HG03469 (cell line): Measurements from ENCODE around the gene LOC101059915.
"Not testable (repeated sequence)": the region's sequence is repeated elsewhere in the genome, so short reads cannot be mapped to it uniquely, and the experiment has no call there.

Source experiments
- ATAC-seq: cut with Tn5 transposase; IDR thresholded peaks from one replicate; pipeline ENCODE4 v1.9.1; 2021; ENCODE audit warnings: mild to moderate bottlenecking, moderate library complexity, moderate number of reproducible peaks; ENCODE audit not compliant: unreplicated experiment

Gene LOC101059915

DNA sequence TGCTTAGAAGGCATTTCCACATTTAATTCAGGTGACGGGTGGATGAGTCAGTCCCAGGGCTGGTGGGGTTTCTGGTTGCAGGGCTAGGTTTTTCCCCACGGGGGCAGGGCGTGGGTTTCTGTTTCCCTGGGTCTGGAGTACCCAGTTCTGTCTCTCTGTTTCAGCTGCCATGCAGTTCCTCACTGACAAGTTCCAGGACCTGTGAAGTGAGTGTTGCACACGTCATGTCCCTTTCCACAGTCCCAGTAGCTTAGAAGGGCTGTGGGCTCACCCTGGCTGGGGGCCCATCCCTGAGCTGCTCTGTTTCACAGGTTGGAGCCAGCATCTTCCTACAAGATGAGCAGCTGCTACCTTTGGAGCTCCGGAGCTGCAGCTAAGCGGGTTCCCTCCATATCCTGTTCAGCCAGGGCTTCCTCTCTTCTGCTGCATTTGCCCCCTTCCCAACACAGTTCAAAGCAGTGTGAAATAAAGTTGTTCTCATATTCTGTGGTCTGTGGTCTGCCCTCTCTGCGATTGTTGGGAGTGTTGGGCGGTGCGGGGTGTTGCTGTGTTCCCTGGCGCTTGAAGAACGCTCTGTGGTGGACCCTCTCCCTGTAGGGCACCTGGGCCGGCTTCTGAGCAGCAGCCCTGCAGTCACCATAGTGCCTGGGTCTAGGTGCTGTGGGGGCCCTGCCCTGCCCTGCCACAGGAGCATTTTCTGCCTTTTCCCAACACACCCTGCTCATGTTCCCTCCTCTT lies 3.9 kb downstream of the LOC101059915 start:
- ATAC-seq: no peak

DNA sequence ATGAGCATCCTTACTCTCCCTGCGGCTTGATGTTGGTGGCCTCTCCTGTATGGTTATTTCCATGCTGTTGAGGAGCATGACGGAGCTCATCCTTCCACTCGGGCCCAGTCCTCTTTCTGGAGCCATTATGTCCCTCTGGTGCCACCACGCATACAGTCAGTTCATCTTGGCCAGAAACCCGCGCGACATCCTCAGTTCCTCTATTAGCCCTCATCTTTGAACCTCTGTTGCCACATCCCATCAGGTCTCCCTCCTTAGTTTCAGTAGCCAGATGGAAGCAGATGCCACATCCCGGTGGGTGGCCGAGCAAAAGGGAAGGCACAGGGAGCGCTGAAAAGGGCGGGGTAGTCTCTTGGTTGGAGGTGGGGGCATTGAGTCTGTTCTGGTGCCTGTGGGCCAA lies 4.6 kb downstream of the LOC101059915 start:
- no peak for ATAC-seq

DNA sequence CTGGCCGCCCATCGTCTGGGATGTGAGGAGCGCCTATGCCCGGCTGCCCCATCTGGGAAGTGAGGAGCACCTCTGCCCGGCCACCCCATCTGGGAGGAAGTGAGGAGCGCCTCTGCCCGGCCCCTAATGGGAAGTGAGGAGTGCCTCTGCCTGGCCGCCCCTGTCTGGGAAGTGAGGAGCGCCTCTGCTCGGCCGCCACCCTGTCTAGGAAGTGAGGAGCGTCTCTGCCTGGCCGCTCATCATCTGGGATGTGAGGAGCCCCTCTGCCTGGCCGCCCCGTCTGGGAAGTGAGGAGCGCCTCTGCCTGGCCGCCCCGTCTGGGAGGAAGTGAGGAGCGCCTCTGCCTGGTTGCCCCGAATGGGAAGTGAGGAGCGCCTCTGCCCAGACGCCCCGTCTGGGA lies 8.3 kb downstream of the LOC101059915 start:
- not testable (repeated sequence) for ATAC-seq

DNA sequence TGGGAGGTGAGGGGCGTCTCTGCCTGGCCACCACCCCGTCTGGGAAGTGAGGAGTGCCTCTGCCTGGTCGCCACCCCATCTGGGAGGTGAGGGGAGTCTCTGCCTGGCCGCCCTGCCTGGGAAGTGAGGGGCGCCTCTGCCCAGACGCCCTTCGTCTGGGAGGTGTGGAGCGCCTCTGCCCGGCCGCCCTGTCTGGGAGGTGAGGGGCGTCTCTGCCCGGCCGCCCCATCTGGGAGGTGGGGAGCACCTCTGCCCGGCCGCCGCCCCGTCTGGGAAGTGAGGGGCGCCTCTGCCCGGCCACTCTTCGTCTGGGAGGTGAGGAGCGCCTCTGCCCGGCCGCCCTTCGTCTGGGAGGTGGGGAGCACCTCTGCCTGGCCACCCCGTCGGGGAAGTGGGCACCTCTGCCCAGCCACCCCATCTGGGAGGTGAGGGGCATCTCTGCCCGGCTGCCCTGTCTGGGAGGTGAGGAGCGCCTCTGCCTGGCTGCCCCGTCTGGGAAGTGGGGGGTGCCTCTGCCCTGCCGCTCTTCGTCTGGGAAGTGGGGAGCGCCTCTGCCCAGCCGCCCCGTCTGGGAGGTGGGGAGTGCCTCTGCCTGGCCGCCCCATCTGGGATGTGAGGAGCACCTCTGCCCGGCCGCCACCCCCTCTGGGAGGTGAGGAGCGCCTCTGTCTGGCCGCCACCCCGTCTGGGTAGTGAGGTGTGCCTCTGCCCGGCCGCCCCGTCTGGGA lies 8.9 kb downstream of the LOC101059915 start:
- ATAC-seq: not testable (repeated sequence)

DNA sequence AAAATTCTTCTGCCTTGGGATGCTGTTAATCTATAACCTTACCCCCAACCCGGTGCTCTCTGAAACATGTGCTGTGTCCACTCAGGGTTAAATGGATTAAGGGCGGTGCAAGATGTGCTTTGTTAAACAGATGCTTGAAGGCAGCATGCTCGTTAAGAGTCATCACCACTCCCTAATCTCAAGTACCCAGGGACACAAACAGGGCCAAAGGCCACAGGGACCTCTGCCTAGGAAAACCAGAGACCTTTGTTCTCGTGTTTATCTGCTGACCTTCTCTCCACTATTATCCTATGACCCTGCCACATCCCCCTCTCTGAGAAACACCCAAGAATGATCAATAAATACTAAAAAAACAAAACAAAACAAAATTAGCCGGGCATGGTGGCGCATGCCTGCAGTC lies 9.8 kb downstream of the LOC101059915 start:
- not testable (repeated sequence) for ATAC-seq

DNA sequence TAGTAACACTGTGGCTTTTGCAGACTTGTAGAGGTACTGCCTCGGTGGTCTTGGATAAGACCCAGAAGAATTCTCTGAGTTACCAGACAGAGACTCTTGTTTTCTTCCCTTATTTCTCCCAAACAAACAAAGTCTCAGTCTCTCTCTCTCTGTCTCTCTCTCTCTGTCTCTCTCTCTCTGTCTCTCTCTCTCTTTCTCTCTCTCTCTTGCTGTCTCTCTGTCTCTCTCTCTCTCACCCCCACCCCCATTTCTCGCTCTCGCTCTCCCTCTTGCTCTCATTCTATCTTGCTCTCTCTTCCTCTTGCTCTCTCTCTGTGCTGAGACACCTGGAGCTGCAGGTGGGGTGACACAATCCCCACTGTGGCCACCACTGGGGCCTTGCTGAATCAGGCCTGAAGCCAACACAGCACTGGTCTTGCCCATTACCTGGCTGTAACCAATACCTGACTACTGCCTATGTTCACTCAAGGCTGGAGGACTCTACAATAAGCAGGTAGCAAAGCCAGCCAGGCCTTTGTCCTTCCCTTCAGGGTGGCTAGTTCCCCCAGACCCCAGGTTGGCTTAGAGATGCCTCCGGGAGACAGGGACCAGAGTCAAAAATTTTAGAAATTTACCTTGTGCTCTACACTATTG lies 12.3 kb downstream of the LOC101059915 start:
- ATAC-seq: no peak

DNA sequence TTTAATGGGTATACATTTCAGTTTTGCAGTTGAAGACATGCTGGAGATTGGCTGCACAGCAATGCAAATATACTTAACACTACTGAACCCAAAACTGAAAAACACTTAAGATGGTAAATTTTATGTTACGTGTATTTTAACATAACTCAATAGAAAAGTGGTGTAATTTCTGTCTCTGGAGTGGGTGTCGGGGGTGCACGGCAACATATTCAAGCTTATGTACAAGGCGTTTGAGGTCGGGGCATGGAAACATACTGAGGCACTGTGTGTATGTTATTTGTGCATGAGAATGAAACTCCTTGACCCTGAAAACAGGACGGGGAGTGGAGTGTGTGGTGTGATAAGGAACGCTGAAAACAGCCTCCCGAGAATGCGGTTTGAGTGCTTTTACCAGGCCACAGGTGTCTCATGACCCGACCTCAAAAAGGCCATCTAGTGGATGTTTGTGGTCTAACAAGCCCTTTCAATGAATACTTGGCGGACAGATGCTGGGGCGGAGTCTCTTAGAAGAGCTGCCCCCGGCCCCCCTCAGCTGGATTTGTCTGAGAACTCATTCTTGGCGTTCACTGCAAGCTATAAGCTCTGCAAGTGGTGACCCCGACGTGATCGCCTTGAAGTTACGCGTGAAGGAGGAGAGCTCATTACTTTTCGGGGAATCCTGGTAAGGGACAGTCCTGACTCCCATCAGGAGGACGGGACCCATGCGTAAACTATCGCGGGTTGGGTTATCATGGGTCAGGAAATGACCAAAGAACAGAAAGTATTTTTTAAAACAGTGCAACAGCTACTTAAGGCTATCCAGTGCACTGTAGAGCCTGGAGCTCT lies 29.5 kb downstream of the LOC101059915 start:
- not testable (repeated sequence) for ATAC-seq

DNA sequence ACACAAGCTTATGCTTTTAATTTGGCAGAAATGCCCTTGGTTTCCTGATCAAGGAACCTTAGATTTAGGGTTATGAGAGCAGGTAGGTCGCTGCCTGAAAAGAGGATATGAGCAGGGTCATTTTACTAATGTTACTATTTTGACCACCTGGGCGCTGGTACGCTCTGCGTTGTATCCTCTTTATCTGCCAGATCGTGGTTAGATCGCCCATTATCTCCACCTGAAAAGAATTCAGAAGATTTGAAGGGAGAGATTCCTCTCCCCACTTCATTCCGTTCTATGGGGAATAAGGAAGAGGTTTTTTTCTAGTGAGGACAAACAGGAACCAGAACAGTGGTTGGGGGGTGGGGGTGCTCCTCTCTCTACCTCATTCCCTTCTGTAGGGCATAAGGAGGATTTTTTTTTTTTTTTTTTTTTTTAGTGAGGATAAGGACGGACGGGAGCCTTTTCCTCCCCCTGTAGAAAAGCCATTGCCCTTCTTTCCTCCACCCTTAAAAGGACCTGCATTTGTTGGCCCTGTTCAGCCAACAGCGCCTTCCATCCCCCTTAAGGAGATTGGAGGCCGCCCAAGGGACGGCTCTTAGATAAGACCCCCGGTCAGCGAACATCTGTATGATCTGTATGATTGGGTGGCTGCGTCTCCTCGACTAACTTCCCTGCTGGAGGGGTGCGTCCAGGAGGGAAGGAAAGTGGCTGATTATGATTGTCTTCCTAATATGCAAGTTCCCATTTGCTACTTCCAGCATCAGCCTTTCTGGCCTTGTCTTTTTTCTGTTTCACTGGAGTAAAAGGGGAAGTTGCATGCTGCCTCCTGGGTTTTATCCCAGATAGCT lies 30.3 kb downstream of the LOC101059915 start:
- ATAC-seq: not testable (repeated sequence)

DNA sequence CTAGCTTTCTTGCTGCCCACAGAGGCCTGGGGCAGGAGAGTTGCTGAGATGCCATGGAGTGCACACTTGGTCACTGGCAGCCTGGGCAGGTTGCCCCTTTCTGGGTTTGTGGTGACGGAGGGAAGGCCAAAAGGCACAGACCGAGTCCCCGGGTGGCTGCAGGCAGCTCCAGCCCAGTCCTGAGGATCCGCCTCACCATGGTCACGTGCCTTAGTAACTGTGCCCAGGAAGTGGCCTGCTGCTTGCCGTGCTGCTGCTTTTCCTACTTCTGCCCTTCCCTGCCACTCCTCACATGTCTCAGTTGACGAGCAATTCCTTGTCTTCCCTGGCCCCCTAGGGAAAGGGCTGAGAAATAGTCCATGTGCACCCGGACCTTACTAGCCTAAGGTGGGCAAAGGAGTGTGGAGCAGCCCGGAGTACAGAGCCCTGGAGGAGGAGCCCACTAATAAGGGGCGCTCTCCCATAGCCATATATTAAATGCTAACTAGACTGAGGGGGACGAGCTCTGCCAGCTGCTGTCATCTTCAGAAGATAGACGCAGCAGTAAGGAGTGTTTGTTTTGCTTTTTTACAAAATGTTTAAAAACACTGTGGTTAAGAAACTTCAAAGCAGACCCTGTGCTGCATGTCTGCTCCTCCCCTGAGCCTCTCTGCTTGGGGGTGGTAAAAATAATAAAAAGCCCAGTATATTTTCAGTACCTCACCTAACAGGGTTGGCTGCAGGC lies 31.1 kb downstream of the LOC101059915 start:
- ATAC-seq: not testable (repeated sequence)

DNA sequence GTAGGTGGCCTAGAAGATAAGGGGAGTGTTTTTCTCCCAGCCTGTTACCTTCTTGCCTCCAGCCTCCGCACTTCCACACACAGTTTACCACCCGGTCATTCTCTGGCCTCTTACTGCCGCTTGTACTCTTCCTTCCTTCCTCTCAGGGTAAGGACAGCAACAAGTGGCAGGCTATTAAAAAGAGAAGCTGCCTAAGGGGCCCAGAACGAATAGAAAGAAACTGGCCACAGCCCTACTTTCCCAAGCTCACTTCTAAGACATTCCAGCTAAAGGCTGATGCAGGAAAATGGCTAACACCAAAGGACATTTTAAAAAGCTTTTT lies 31.6 kb downstream of the LOC101059915 start:
- not testable (repeated sequence) for ATAC-seq

DNA sequence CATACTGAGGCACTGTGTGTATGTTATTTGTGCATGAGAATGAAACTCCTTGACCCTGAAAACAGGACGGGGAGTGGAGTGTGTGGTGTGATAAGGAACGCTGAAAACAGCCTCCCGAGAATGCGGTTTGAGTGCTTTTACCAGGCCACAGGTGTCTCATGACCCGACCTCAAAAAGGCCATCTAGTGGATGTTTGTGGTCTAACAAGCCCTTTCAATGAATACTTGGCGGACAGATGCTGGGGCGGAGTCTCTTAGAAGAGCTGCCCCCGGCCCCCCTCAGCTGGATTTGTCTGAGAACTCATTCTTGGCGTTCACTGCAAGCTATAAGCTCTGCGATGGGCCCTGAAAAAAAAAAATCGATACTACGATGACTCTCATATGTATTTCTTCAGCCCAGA lies 35.5 kb downstream of the LOC101059915 start:
- not testable (repeated sequence) for ATAC-seq

DNA sequence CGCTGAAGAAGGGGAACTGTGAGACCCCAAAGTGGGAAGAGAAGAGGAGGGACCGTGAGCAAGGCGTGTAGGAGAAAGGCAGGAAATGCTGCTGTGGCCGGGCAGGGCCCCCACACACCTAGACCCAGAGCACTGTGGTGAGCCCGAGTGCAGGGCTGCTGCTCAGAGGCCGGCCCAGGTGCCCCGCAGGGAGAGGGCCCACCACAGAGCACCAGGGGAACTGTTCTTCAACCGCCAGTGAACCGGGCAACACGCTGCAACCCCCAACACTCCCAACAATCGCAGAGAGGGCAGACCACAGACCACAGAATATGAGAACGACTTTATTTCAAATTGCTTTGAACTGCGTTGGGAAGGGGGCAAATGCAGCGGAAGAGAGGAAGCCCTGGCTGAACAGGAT lies 46.7 kb downstream of the LOC101059915 start:
- not testable (repeated sequence) for ATAC-seq

DNA sequence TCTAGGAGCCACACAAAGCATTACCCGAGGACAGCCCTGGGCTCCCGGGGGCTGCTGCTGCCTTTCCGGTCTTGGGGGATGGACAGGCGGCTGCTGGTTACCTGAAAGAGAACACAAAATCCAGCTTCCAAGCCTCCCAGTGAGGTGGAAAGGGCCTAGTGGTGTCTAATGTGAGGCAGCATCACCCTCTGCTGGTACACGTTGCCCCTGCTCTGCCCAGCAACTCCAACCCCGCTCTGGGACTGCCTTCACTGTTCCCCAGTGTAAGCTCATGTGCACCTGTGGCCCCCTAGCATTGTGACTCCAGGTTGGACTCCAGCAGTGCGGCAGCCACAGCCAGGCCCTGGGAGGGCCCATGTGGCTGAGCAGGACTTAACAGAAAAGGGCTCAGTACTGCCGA lies 48.2 kb downstream of the LOC101059915 start:
- not testable (repeated sequence) for ATAC-seq

DNA sequence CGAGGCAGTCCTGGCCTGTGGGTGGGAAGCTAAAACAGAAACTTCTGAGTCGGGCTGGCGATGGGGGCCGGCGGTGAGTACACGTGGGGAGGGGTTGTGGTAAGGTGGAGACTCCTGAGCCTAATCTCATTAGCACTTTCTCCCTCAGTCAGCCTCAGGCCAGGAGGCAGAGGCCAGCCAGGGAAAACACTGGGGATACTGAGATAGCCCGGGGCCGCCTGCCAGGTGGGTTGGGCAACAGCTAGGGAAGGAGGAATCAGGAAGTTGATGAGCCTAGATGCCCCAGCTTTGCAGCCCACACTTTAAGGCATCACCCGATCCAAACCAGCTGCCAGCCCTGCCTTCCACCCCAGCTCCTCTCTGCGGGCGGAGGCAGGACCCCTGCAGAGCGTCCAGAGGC lies 49.0 kb downstream of the LOC101059915 start:
- not testable (repeated sequence) for ATAC-seq

DNA sequence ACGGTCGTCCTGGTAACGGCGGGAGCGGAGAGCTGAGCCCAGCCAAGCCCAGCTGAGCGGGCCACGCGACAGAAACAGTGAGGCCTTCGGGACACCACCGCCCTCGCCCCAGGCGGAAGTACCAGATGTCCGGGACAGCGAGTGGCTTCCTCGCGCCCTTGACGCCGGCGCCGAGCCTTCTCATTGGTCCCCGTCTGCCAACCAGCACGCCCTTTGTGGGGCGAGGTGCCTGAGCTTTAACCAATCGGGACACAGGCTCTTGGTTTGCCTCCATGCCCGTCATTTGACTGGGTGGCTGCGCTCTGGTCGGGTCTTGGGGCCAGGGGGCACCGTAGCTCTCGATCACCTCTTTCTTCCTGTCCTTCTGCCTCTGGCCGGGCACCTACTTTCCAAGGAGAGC lies 50.8 kb downstream of the LOC101059915 start, which contains the start of gene CXorf49:
Gene CXorf49, minus strand, starts transcription at position 101 of the 400 bp plus-strand sequence. CDS start 134 bp downstream, outside the sequence.
- ATAC-seq: not testable (repeated sequence)

DNA sequence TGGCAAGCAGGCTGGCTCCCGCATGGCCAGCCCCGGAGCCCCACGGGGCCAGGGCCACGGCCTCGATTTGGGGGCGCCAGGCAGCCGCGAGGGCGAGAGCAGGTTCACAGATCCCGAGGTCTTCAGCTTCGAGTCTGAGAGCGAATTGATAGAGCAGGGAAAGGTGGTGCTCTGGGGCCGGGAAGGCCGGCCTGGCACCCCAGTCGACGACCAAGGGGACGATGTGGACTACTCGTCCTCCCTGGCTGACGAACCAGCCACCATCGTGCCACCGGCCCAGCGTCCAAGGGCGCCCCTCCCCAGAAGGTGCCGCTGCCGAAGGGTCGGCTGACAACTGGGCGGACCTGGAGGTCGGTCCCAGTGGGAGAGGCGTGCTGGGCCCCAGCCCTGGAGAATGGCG lies 51.8 kb downstream of the LOC101059915 start:
- not testable (repeated sequence) for ATAC-seq

DNA sequence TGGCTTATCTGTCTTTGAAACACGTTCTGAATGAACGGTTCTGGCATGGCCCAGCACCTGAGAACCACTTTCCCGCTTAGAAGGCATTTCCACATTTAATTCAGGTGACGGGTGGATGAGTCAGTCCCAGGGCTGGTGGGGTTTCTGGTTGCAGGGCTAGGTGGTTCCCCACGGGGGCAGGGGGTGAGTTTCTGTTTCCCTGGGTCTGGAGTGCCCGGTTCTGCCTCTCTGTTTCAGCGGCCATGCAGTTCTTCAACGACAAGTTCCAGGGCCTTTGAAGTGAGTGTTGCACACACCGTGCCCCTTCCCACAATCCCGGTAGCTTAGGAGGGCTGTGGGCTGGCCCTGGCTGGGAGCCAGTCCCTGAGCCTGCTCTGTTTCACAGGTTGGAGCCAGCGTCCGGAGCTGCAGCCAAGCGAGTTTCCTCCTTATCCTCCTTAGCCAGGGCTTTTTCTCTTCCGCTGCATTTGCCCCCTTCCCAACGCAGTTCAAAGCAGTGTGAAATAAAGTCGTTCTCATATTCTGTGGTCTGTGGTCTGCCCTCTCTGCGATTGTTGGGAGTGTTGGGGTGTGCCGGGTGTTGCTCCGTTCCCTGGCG lies 53.0 kb downstream of the LOC101059915 start:
- ATAC-seq: not testable (repeated sequence)
